Thymus (tissue), 11 donors: ENCODE measurements around the gene UPK3A. TPM values are rescaled to one million over a fixed set of nuclear protein-coding genes. Genes with fewer than 3 reads are reported as not detected.

Source experiments
- DNase-seq, 9 donors: peaks; one replicate each; pipeline ENCODE4 v3.0.0-alpha.2; 2013; ENCODE audit warnings: low spot score in 9 of 9, low read depth in 6 of 9, missing footprints in 1 of 9
- H3K27ac ChIP-seq, 2 donors: one replicate each; pipeline ENCODE4 v1.5.1; 2013; ENCODE audit warnings: control low read depth in 1 of 2, low read depth in 1 of 2, low read length in 1 of 2, mild to moderate bottlenecking in 1 of 2, moderate library complexity in 1 of 2
- H3K27me3 ChIP-seq, 2 donors: one replicate each; pipeline ENCODE4 v1.5.1; 2013; ENCODE audit warnings: low read length in 1 of 2; ENCODE audit not compliant: control insufficient read depth in 2 of 2, insufficient read depth in 1 of 2
- H3K36me3 ChIP-seq, 2 donors: one replicate each; pipeline ENCODE4 v1.5.1; 2013; ENCODE audit warnings: low read length in 1 of 2, mild to moderate bottlenecking in 1 of 2, moderate library complexity in 1 of 2; ENCODE audit not compliant: control insufficient read depth in 2 of 2, insufficient read depth in 2 of 2
- H3K4me1 ChIP-seq, 2 donors: one replicate each; pipeline ENCODE4 v1.5.1; 2013; ENCODE audit warnings: low read length in 2 of 2; ENCODE audit not compliant: control insufficient read depth in 2 of 2, insufficient read depth in 2 of 2
- H3K4me3 ChIP-seq, 2 donors: one replicate each; pipeline ENCODE4 v1.5.1; 2013; ENCODE audit warnings: low read length in 2 of 2, control low read depth in 1 of 2, mild to moderate bottlenecking in 1 of 2
- H3K9me3 ChIP-seq, 2 donors: one replicate each; pipeline ENCODE4 v1.5.1; 2013; ENCODE audit warnings: low read length in 1 of 2, mild to moderate bottlenecking in 1 of 2; ENCODE audit not compliant: control insufficient read depth in 2 of 2, insufficient read depth in 1 of 2
- WGBS: extraction: QIAGEN DNeasy Blood & Tissue Kit; methylation state at CpG from one replicate; pipeline ENCODE4 v1.1.7; 2013; 5-methylcytosine and 5-hydroxymethylcytosine counted together
- polyA plus RNA-seq: library from polyadenylated mRNA; stranded (reverse); fragments of 200-250 nt; gene quantifications from one replicate; pipeline ENCODE4 v1.2.3, GENCODE V29; 2013
- total RNA-seq: library from RNA; stranded (reverse); fragments of 120-200 nt; gene quantifications from one replicate; pipeline ENCODE4 v1.2.4, GENCODE V29; 2013
- donor health status: healthy.

The UPK3A gene
- total and polyA plus RNA-seq, 2 donors, result 0.47 to 1.0 TPM

DNA sequence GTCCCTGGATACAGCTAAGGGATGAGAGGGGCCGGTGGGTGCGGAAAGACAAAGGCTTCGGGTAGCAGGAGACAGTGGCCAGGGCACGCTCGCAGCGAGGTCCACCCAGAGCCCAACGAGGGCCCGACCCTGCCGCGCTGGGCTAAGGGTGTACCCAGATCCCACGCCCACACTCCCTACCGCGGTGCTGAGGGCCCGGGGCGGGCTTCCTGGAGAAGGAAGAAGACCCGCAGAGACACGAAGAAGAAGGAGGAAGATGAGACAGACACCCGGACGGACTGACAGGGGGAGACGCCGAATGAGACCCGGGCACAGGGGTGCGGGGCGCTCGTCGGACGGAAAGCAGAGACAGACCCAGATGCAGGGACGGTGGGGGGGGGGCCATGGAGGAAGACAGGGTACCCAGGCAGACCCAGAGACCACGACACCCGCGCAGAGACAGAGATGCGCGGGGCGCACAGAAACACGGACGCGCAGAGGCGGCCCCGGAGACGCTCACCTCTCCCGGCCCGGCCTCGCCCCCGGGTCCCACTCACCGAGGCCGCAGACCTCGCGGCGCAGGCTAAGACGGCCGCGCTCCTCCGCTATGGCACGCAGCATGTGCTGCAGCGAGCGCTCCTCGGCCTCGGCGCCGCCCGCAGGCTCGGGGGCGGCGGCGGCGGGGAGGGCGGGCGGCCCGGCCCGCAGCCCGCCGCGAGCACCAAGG, 44.5 kb upstream of the UPK3A start:
- Histone ChIP-seq H3K27me3 (peaks cover 0 to 2% of the 10 kb centered on the region in 2 donors), H3K9me3 (no peaks in the 10 kb centered on the region), H3K4me1 (peaks cover 24 to 49% of the 10 kb centered on the region in 2 donors), H3K27ac (peak overlapping the region in 1 of 2 donors; percentile 26), H3K36me3 (peaks cover 3 to 6% of the 10 kb centered on the region in 2 donors), H3K4me3 (peak overlapping the region; percentile 66 to 71)
- WGBS, result under 1% methylated on average over 73 of the region's 73 CpGs
- peak in 5 of 9 donors; percentile 32 to 60 (median 46) for DNase-seq

GRCh38 chr22:45240810-45241631, 43.7 kb upstream of the UPK3A start, which contains the start of gene KIAA0930:
Gene KIAA0930 (minus strand): TSS chr22:45240894. CDS start chr22:45240703, 191 bp downstream.
- H3K4me3 ChIP-seq, result peak within 1 kb of the TSS; percentile 66 to 71
- peak within 1 kb of the TSS; percentile 80 to 84 for H3K27ac ChIP-seq
- no peaks in the 10 kb centered on the region for H3K9me3 ChIP-seq
- H3K36me3 ChIP-seq, result peaks cover 3 to 6% of the 10 kb centered on the region in 2 donors
- peaks cover 16 to 42% of the 10 kb centered on the region in 2 donors for H3K4me1 ChIP-seq
- H3K27me3 ChIP-seq, result peaks cover 0 to 2% of the 10 kb centered on the region in 2 donors
- 2% methylated on average over 66 of the region's 66 CpGs for WGBS
- DNase-seq, result peak in 7 of 9 donors; percentile 48 to 88 (median 70)

GRCh38 chr22:45242778-45243191, 42.0 kb upstream of the UPK3A start:
- H3K4me3 ChIP-seq, result no peak overlapping the region
- H3K36me3 ChIP-seq, result peaks cover 2 to 3% of the 10 kb centered on the region in 2 donors
- no peaks in the 10 kb centered on the region for H3K9me3 ChIP-seq
- H3K4me1 ChIP-seq, result peaks cover 11 to 24% of the 10 kb centered on the region in 2 donors
- no peak for DNase-seq
- no peak overlapping the region for H3K27ac ChIP-seq
- 83% methylated on average over 7 of the region's 7 CpGs for WGBS
- H3K27me3 ChIP-seq, result peaks cover 0 to 2% of the 10 kb centered on the region in 2 donors

- H3K27ac ChIP-seq, result no peak overlapping the region
- H3K4me1 ChIP-seq, result peaks cover 6 to 10% of the 10 kb centered on the region in 2 donors
- no peaks in the 10 kb centered on the region for H3K9me3 ChIP-seq
- no peak for DNase-seq
- no peaks in the 10 kb centered on the region for H3K27me3 ChIP-seq
- 87% methylated on average over 4 of the region's 4 CpGs for WGBS
- H3K36me3 ChIP-seq, result no peaks in the 10 kb centered on the region
- H3K4me3 ChIP-seq, result no peak overlapping the region
Observed at GRCh38 chr22:45244916-45245315, 39.8 kb upstream of the UPK3A start.

- Histone ChIP-seq H3K9me3 (no peaks in the 10 kb centered on the region), H3K4me3 (no peak overlapping the region), H3K27me3 (no peaks in the 10 kb centered on the region), H3K36me3 (no peaks in the 10 kb centered on the region), H3K4me1 (peaks cover 1 to 5% of the 10 kb centered on the region in 2 donors), H3K27ac (peak overlapping the region in 1 of 2 donors; percentile 25)
- WGBS, result 91% methylated on average over 13 of the region's 13 CpGs
- no peak for DNase-seq
Observed at GRCh38 chr22:45246060-45246985, 38.4 kb upstream of the UPK3A start.

GRCh38 chr22:45248832-45249561, 35.8 kb upstream of the UPK3A start:
- H3K4me3 ChIP-seq, result no peak overlapping the region
- peaks cover 0 to 4% of the 10 kb centered on the region in 2 donors for H3K9me3 ChIP-seq
- 52% methylated on average over 8 of the region's 8 CpGs for WGBS
- peak in 1 of 9 donors; percentile 20 for DNase-seq
- no peaks in the 10 kb centered on the region for H3K36me3 ChIP-seq
- H3K4me1 ChIP-seq, result no peaks in the 10 kb centered on the region
- H3K27ac ChIP-seq, result no peak overlapping the region
- no peaks in the 10 kb centered on the region for H3K27me3 ChIP-seq

GRCh38 chr22:45251825-45252224, 32.9 kb upstream of the UPK3A start:
- Histone ChIP-seq H3K36me3 (no peaks in the 10 kb centered on the region), H3K4me1 (no peaks in the 10 kb centered on the region), H3K27ac (no peak overlapping the region), H3K9me3 (peaks cover 0 to 4% of the 10 kb centered on the region in 2 donors), H3K4me3 (no peak overlapping the region), H3K27me3 (no peaks in the 10 kb centered on the region)
- 88% methylated on average over 8 of the region's 8 CpGs for WGBS
- no peak for DNase-seq

DNA sequence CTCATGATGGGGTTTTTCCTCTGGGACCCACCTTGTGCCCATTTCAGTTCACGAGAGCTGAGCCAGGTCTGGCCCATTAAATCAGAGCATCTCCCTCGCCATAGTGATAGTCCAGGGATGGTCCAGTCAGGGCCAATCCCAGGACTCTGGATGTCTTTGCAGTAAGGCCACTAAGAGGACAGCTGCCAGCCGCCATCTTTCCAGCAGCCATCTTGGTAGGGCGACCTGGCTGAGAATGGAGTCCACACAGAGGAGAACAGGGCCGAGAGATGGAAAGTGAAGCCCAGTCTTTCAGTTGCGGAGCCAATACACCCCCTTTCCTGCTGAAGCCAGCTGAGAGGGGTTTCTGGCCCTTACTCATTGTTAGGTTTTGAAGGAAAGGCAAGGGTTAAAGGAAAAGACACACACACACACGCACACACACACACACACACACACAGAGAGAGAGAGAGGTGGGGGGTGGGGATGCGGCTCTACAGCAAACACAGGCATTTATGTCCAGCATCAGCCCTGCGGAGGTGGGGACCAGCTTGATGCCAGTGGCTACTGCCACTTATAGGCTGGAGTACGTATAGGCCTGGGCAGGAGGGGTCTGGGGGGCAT, 31.6 kb upstream of the UPK3A start:
- no peak for DNase-seq
- H3K4me3 ChIP-seq, result no peak overlapping the region

More for the DNA sequence above, 31.6 kb upstream of the UPK3A start:
- Histone ChIP-seq H3K27me3 (no peaks in the 10 kb centered on the region), H3K4me1 (no peaks in the 10 kb centered on the region), H3K27ac (no peak overlapping the region), H3K36me3 (no peaks in the 10 kb centered on the region), H3K9me3 (peaks cover 0 to 4% of the 10 kb centered on the region in 2 donors)
- WGBS, result 97% methylated on average over 10 of the region's 10 CpGs
